K562 (cell line): ENCODE data around the gene RAD1. TPM values are rescaled to one million over a fixed set of nuclear protein-coding genes. Genes with fewer than 3 reads are reported as not detected.

Source experiments
- BCOR ChIP-seq: fragments of 450-650 bp; IDR thresholded peaks from 2 replicates; pipeline ENCODE4 v1.6.1; 2016
- CBX3 ChIP-seq, 2 experiments: IDR thresholded peaks; 1 replicate in 1 of 2; 2 replicates in 1 of 2; pipeline ENCODE4 v1.6.1; 2012; ENCODE audit warnings: inconsistent platforms in 2 of 2, low read length in 2 of 2, borderline replicate concordance in 1 of 2, control low read depth in 1 of 2
- CXXC5 ChIP-seq: fragments of 250-450 bp; sonication (Bioruptor Pico); IDR thresholded peaks from 2 replicates; pipeline ENCODE4 v1.8.0; 2022; ENCODE audit warnings: inconsistent platforms, mild to moderate bottlenecking, moderate library complexity
- HLTF ChIP-seq: fragments of 450-650 bp; IDR thresholded peaks from 2 replicates; pipeline ENCODE4 v1.6.1; 2016
- LARP7 ChIP-seq: fragments of 450-650 bp; IDR thresholded peaks from 2 replicates; pipeline ENCODE4 v1.6.1; 2016
- MYC ChIP-seq, 2 experiments: fragments of 250-450 bp in 1 of 2; sonication (Bioruptor Pico) in 1 of 2; IDR thresholded peaks; 2 replicates each; pipeline versions ENCODE4 v1.5.1 to v1.6.1; 2012 to 2021; ENCODE audit warnings: low read depth in 2 of 2, borderline replicate concordance in 1 of 2, improper control_type of control experiment in 1 of 2, low read length in 1 of 2, mild to moderate bottlenecking in 1 of 2, moderate library complexity in 1 of 2
- POLR2AphosphoS5 ChIP-seq: IDR thresholded peaks from 2 replicates; pipeline ENCODE4 v1.6.1; 2011; ENCODE audit warnings: mild to moderate bottlenecking, low read depth, low read length, moderate library complexity; ENCODE audit not compliant: control insufficient read depth, insufficient read depth
- RBBP5 ChIP-seq: fragments of 200-600 bp; sonication (generic); IDR thresholded peaks from 2 replicates; pipeline ENCODE4 v1.6.1; 2012; ENCODE audit warnings: borderline replicate concordance, mild to moderate bottlenecking, low read length, control low read depth, inconsistent platforms; ENCODE audit not compliant: insufficient read depth, poor library complexity, severe bottlenecking
- RFX7 ChIP-seq: fragments of 250-450 bp; sonication (Bioruptor Pico); IDR thresholded peaks from 2 replicates; pipeline ENCODE4 v1.5.1; 2021; ENCODE audit warnings: mild to moderate bottlenecking
- SUPT5H ChIP-seq: fragments of 450-650 bp; IDR thresholded peaks from 2 replicates; pipeline ENCODE4 v1.6.1; 2016
- ZFX ChIP-seq: sonication (generic); formaldehyde crosslinking; IDR thresholded peaks from 2 replicates; pipeline ENCODE4 v1.8.0; 2022; ENCODE audit warnings: mild to moderate bottlenecking, missing genetic modification reagents, moderate library complexity
- ZNF561 ChIP-seq: fragments of 450-650 bp; formaldehyde crosslinking; conservative IDR thresholded peaks from 2 replicates; pipeline ENCODE4 v1.4.0; 2020; ENCODE audit warnings: mild to moderate bottlenecking, moderate library complexity
- ZNF668 ChIP-seq: fragments of 250-450 bp; sonication (Bioruptor Pico); IDR thresholded peaks from 2 replicates; pipeline ENCODE4 v1.8.0; 2022; ENCODE audit warnings: mild to moderate bottlenecking, inconsistent platforms
- polyA plus RNA-seq, 8 experiments: library from polyadenylated mRNA; depleted of rRNA in 4 of 8; stranded (reverse) in 5 of 8; unstranded in 3 of 8; fragments of >200 nt; fragmentation: Nextera tagmentation in 2 of 8; fragmentation: Illumina TruSeq in 1 of 8; extraction: Ambion mirVana in 2 of 8; extraction: Trizol in 1 of 8; gene quantifications; 2 replicates each; pipeline versions ENCODE4 v1.2.1 to v1.2.3, GENCODE V29; 2011 to 2014; ENCODE audit warnings: inconsistent platforms in 1 of 8, missing spikeins in 1 of 8
- total RNA-seq, 7 experiments: library from RNA; depleted of rRNA in 6 of 7; stranded (reverse); fragments of >200 nt in 6 of 7; fragmentation: Illumina TruSeq in 2 of 7; extraction: Trizol in 2 of 7; gene quantifications; 2 replicates each; pipeline versions ENCODE4 v1.2.1 to v1.2.3, GENCODE V29; 2011 to 2021; ENCODE audit warnings: low replicate concordance in 1 of 7
- TF ChIP-seq, protein P1 (sequence below), 3 experiments: IDR thresholded peaks in 2 of 3; conservative IDR thresholded peaks in 1 of 3; 2 replicates each; pipeline ENCODE4 v1.5.1; 2011 to 2012; ENCODE audit warnings: low read length in 3 of 3, mild to moderate bottlenecking in 3 of 3, control low read depth in 2 of 3, improper control_type of control experiment in 1 of 3, inconsistent platforms in 1 of 3, low read depth in 1 of 3, mixed read lengths in 1 of 3, moderate library complexity in 1 of 3; ENCODE audit not compliant: insufficient read depth in 2 of 3
- TF ChIP-seq, protein P2 (sequence below), 2 experiments: IDR thresholded peaks; 2 replicates each; pipeline ENCODE4 v1.6.1; 2011; ENCODE audit warnings: borderline replicate concordance in 1 of 2, control low read depth in 1 of 2, low read depth in 1 of 2, low read length in 1 of 2, mild to moderate bottlenecking in 1 of 2, mixed read lengths in 1 of 2, moderate library complexity in 1 of 2; ENCODE audit not compliant: insufficient read depth in 1 of 2, insufficient read length in 1 of 2, poor library complexity in 1 of 2, severe bottlenecking in 1 of 2; ENCODE audit errors: extremely low read depth in 1 of 2
- TF ChIP-seq, protein P3 (sequence below): IDR thresholded peaks from 2 replicates; pipeline ENCODE4 v1.6.1; 2016; ENCODE audit warnings: missing genetic modification characterization, missing compliant biosample characterization

The RAD1 gene
- total and polyA plus RNA-seq, 9 of the 15 experiments (the other 6 are each of a cell fraction or from before 2014, with no cell fraction given) = 44.5 to 148 (median 60.8) TPM

DNA sequence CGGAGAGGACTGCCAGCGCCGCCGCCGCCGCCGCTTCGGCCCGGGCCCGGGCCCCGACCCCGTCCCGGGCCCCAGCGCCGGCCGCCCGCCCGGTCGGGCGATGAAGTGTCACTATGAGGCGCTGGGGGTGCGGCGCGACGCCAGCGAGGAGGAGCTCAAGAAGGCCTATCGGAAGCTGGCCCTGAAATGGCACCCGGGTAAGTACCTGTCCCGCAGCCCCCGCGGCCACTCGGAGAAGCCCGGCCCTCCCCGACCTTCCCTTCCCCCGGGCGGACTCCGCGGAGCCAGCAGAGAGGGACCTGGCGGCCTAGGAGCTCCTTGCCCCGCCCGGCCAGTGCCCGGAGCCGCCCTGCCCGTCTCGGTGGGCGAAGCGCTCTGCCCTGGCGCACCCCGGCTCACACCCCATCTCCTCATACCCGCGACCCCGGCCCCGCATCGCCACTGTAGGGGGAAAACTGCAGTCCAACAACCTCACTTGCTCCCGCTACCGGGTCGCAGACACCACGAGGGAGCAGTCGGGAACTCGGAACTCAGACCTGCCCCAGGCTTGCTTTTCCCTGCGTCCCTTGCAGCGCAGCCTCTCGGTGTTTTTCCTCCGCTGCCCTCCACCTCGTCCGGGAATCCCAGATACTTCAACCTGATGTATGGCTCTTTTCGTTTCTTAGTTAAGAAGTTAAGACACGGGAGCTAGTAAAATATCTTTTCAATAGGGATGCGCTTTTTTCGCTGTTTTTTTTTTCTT is 14.6 kb upstream of the RAD1 start (continued):
- TF ChIP-seq LARP7 = peak; percentile 79; the same call in 1 of the 2 replicates
- TF ChIP-seq CBX3 (IDR thresholded peaks at IDR 0.05; ENCODE audit: borderline replicate concordance in 1 of 2, low read length in 2 of 2) = no peak
- TF ChIP-seq RFX7 = no peak
- TF ChIP-seq RBBP5 = peak; percentile 76
- TF ChIP-seq ZNF668 = no peak
- peak; percentile 31; the same call in 1 of the 2 replicates for TF ChIP-seq POLR2AphosphoS5
- TF ChIP-seq SUPT5H = peak; percentile 60
- TF ChIP-seq, protein P1, sequence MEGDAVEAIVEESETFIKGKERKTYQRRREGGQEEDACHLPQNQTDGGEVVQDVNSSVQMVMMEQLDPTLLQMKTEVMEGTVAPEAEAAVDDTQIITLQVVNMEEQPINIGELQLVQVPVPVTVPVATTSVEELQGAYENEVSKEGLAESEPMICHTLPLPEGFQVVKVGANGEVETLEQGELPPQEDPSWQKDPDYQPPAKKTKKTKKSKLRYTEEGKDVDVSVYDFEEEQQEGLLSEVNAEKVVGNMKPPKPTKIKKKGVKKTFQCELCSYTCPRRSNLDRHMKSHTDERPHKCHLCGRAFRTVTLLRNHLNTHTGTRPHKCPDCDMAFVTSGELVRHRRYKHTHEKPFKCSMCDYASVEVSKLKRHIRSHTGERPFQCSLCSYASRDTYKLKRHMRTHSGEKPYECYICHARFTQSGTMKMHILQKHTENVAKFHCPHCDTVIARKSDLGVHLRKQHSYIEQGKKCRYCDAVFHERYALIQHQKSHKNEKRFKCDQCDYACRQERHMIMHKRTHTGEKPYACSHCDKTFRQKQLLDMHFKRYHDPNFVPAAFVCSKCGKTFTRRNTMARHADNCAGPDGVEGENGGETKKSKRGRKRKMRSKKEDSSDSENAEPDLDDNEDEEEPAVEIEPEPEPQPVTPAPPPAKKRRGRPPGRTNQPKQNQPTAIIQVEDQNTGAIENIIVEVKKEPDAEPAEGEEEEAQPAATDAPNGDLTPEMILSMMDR (IDR thresholded peaks at IDR 0.05 in 2 of 3, conservative IDR thresholded peaks at IDR 0.05 in 1 of 3; ENCODE audit: insufficient read depth in 2 of 3, low read depth in 1 of 3, low read length in 3 of 3) = peak in 1 of 3 experiments; percentile 9; a peak in 1 of 6 replicates
- 0 out of 2 replicates have a peak, but pooled peaks have one; percentile 31 for TF ChIP-seq BCOR
- TF ChIP-seq, protein P2, sequence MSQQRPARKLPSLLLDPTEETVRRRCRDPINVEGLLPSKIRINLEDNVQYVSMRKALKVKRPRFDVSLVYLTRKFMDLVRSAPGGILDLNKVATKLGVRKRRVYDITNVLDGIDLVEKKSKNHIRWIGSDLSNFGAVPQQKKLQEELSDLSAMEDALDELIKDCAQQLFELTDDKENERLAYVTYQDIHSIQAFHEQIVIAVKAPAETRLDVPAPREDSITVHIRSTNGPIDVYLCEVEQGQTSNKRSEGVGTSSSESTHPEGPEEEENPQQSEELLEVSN (IDR thresholded peaks at IDR 0.05; ENCODE audit: borderline replicate concordance in 1 of 2, extremely low read depth in 1 of 2, insufficient read depth in 1 of 2, insufficient read length in 1 of 2, low read depth in 1 of 2, low read length in 1 of 2, poor library complexity in 1 of 2, severe bottlenecking in 1 of 2) = peak in 1 of 2 experiments; percentile 26
- TF ChIP-seq CXXC5 (CRISPR knock-in tag) = 0 out of 2 replicates have a peak, but pooled peaks have one; percentile 51
- TF ChIP-seq, protein P3, sequence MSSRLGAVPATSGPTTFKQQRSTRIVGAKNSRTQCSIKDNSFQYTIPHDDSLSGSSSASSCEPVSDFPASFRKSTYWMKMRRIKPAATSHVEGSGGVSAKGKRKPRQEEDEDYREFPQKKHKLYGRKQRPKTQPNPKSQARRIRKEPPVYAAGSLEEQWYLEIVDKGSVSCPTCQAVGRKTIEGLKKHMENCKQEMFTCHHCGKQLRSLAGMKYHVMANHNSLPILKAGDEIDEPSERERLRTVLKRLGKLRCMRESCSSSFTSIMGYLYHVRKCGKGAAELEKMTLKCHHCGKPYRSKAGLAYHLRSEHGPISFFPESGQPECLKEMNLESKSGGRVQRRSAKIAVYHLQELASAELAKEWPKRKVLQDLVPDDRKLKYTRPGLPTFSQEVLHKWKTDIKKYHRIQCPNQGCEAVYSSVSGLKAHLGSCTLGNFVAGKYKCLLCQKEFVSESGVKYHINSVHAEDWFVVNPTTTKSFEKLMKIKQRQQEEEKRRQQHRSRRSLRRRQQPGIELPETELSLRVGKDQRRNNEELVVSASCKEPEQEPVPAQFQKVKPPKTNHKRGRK = no peak
- TF ChIP-seq ZFX (CRISPR knock-in tag) = peak; percentile 90
- 0 out of 2 replicates have a peak, but pooled peaks have one; percentile 30 for TF ChIP-seq HLTF
- TF ChIP-seq MYC (IDR thresholded peaks at IDR 0.05; ENCODE audit: low read depth, low read length) = peak; percentile 53; the same call in 1 of the 2 replicates
- no peak for TF ChIP-seq MYC (CRISPR knock-in tag; IDR thresholded peaks at IDR 0.05; ENCODE audit: borderline replicate concordance, low read depth)
- TF ChIP-seq ZNF561 (CRISPR knock-in tag) = no peak
